Activated gamma-delta T cell treated with Interleukin-2 at 50 U/mL for 16 hours (primary cell): ENCODE measurements around the gene GPM6B.

Experiments used
- DNase-seq: peaks from one replicate; pipeline ENCODE4 v3.0.0-alpha.2; 2020

GPM6B gene, protein sequence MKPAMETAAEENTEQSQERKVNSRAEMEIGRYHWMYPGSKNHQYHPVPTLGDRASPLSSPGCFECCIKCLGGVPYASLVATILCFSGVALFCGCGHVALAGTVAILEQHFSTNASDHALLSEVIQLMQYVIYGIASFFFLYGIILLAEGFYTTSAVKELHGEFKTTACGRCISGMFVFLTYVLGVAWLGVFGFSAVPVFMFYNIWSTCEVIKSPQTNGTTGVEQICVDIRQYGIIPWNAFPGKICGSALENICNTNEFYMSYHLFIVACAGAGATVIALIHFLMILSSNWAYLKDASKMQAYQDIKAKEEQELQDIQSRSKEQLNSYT

GRCh38 chrX:13816643-13817627 lies at the start of gene GPM6B:
Gene GPM6B, minus strand, starts transcription at chrX:13817093. Its CDS starts 189 bp downstream, at chrX:13816904.
- DNase-seq, result no peak

DNA sequence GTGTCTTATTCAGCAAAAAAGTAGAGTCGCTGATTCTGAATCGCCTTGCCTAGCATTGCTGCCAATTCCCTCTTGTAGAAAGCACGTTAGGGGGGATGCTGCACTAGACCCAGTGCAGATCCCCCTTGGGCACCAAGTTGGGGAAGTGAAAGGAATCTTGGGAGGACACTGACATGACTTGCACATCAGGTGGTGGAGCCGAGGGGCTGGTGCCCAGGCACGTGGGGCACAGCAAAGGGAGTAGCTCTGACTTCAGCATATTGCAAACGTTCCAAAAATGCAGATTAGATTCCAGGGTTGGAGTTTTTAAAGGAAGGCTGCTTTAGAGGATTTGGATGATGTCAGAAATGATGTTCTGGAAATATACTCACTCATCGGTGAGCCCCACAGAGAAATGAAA lies 47.4 kb upstream of the GPM6B start:
- DNase-seq, result no peak

DNA sequence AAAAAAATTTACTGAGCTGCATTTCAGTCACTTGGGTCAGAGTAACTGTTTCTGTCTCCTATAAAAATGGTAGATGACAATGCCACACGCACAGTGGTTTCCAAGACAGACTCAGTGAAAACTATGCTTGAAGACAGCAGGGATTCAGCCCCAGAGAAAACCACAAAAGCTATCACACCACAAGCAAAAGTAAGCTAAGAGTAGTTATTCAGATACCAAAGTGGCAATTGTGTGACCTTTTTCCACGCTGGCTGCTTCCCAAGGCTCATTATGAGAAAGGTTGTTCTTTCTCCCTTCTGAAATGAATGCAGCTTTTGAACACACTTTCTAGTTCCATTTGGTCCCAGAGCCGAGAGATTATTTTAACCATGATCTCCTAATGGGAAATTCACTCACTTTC lies 46.4 kb upstream of the GPM6B start:
- no peak for DNase-seq

- no peak for DNase-seq
These were observed 42.8 kb upstream of the GPM6B start for GRCh38 chrX:13859724-13860123.

- DNase-seq, result no peak
These were observed 40.9 kb upstream of the GPM6B start for GRCh38 chrX:13857804-13858203.

DNA sequence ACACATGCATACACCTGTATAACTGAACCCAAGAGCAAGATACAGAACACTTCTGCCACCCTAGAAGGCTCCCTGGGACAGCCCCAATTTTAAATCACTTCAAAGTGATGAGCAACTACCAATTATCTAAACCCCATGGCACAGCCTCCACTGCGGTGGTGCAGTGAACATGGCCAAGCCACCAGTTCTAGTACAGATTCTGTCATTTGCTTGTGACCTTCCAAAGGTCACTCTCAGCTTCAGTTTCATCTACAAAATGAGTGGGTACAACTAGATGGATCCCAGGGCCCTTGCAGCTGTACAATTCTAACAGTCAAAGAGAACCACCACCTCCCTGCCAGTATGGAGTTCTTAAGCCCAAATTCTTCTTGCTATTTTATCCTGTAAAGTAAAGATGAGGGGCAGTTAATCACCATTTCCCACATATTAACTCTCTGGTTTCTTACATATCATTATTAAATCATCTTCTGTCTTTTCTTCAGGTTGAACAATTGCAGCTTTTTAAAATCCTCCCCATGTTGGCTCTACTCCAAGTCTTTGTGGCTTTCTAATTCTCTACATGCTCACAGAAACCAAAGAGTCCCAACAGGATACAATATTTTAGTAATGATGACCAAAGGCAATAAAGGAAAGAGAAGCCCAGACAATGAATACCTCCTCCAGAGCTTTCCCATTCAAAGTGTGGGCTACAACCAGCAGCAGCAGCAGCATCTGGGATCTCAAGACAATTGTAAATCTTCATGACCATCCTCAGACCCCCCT lies 39.0 kb upstream of the GPM6B start:
- DNase-seq, result no peak

GRCh38 chrX:13854003-13854402 lies 37.1 kb upstream of the GPM6B start:
- no peak for DNase-seq

DNA sequence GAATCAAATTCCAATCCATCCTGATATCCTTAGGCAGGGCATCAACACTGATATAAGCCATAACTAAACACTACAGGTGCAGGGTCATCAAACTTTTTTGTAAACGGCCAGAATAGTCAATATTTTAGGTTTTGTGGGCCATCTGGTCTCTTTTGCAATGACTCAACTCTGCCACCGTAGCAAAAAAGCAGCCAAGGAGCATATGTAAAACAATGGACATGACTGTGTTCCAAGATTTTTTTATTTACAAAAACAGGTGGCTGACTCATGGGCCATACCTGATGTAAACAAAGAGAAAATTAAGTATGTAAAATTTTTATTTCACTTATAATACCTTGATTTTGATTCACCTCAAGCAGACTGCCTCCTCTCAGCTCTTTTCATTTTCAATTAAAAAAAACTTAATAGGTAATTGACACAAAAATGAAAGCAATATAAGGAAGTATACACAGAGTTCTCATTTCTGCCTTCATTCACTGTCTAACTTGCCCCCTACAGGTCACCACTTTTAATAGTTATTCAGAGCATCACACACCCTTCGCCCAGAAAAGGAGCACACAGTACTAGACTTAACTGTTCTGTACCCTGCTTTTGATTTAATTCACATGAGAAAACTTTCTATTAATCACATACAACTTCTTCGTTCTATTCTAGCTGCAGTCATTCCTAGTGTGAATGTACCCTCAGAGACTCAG lies 35.3 kb upstream of the GPM6B start:
- no peak for DNase-seq

DNA sequence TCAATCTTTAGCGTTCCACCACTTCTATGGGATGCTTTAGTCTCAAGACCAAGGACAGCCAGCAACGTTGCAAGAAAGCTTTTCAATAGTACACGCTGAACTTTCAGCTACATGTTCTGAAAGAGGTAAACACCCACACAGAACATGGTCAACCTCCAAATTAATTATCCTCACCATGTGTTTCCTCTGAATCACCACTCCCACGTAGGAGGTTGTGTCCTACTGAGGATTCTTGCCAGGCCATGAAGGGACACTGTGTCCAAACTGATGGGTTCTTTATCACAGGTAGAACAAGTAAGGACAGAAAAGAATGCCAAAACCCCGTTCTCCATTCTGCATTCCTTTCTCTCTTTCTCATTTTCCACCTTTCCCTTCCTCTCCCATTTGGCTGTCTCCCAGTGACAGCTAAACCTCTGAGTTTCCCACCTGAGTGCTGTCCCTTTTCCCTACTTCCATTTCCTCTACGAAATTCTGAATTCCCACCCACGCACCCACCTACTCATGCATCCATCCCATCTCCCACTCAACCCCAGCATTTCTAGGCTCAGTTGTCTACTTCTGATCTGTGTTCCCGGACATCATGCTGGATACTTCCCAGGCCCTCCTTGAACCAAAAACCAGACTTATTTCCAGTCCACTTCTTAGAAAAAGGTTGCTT lies 29.0 kb upstream of the GPM6B start:
- DNase-seq, result no peak

DNA sequence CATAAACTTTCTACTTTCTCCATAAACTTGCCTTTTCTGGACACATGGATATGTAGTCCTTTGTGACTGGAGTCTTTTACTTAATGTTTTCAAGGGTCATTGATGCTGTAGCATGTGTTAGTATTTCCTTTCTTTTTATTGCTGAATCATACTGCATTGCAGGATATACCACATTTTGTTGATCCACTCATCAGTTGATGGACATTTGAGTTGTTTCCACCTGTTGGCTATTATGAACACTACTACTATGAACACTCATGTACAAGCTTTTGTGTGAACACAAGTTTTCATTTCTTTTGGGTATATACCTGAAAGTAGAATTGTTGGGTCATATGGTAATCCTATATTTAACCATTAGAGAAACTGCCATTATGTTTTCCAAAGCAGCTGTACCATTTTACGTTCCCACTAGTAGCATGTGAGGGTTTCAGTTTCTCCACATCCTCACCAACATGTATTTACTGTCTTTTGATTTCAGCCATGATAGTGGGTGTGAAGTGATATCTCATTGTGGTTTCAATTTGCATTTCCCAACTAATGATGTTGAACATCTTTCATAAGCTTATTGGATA lies 26.3 kb upstream of the GPM6B start:
- DNase-seq, result no peak

GRCh38 chrX:13840121-13840520 lies 23.2 kb upstream of the GPM6B start:
- DNase-seq, result no peak

DNA sequence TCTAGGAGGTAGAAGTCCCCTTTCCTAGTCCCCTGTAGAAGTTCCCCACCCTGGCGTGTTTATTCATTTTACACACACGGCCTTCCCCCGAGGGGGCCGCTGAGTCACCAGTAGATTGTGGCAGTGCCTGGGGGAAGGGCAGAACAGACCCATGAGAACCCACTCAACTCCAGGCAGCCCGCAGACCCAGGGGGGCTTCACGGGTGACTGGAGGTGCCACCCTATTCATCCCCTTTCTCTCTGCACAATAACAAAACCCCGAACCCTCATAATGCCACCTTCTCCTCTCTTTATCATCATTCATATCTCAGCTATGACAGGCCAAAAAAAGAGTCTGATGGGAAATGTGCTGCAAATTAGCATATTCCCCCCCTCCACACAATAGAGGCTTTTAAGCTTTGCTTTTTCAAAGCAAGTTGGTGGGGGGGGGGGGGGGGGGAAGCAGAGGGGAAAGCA lies 20.4 kb upstream of the GPM6B start:
- DNase-seq, result no peak

DNA sequence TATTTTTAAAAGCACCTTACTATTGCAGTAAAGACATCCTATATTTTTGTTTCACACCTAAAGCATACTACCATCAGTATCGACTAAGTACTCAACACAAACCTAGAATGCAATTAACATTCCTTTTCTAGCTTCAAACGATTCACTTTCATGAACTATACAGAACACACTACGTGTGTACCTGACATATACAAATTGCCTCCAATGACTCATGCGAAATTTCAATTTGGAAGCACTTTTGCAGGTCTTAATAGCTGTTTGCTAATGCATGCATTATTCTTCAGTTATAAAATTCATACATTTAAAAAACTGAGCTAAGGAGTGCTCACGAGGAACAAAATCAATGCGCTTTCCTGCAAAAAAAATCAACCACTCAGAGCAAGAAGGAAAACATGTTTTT lies 19.7 kb upstream of the GPM6B start:
- no peak for DNase-seq

GRCh38 chrX:13835825-13836224 lies 18.9 kb upstream of the GPM6B start:
- DNase-seq, result no peak

DNA sequence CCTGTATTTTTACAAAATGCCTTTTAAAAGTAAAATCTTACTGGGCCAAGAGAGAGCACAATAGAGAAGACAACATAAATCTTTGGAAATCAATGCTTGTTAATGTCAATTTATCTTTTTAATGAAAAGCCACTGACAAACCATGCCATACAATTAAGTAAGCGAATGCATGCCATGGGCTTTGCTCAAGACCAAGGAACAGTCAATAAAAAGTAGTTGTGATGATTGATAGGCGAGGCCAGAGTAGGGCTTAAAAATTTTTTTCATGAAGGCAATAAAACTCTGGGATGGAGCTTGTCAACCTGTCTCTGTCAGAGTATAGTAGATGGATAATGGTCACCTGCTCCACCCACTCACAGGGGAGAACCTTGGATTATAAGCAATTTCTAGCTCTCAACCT lies 17.5 kb upstream of the GPM6B start:
- no peak for DNase-seq

GRCh38 chrX:13829983-13830382 lies 13.1 kb upstream of the GPM6B start:
- DNase-seq, result no peak

DNA sequence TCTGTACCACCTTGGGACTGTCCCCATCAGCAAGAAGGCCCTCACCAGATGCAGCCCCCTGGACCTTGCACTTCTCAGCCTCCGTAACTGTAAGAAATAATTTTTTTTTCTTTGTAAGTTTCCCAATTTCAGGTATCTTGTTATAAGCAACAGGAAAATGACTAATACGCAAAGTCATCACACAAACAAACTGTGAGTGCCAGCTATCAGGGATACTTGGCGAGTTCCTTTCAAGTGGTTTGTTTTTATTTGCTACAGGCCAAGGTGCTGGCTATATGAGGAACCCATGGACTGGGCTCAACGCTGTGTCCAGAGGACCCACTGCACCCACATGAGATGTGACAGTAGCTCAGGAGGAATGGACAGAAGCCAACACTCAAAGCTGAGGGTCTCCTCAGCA lies 11.5 kb upstream of the GPM6B start:
- no peak for DNase-seq

DNA sequence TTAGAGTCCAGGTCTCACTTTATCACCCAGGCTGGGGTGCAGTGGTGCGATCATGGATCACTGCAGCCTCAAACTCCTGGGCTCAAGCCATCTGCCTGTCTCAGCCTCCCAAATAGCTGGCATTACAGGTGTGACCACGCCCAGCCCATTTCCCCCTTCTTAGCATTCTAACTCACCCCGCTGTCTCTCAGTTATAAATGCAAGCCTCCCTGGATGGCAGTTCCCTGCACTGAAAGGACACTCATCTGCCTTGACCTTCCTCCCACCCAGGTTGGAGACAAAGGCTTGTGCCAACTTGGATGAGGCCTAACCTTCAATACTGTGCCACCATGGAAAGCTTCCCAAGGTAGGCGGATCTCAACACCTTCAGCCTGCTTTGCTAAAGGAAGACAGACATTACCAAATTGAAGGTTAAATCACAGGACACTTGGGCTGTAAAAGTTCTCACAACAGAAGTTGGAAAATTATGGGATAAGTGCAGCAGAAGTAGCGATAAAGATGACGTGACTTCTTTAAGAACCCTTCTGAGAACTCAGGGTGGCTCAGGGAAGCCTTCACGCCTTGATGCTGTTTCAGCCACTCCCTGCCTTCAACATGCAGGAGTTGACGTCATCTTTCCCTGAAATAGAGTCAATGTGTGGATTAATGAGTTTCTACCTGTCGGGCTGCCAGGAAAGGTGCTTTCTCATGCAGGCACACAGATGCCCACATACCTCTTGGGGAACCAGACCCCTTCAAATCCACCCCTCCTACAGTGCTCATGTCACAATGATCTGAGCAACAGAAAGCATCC lies 10.6 kb upstream of the GPM6B start:
- DNase-seq, result no peak

GRCh38 chrX:13826770-13827169 lies 9.9 kb upstream of the GPM6B start:
- no peak for DNase-seq

GRCh38 chrX:13825178-13825762 lies 8.4 kb upstream of the GPM6B start:
- no peak for DNase-seq
